ENCODE results near the gene CIT. TPM values are rescaled to one million over a fixed set of nuclear protein-coding genes. Genes with fewer than 3 reads are reported as not detected.

The CIT gene
- total RNA-seq, 1 donor from 2014 or later = 20.6 TPM

DNA sequence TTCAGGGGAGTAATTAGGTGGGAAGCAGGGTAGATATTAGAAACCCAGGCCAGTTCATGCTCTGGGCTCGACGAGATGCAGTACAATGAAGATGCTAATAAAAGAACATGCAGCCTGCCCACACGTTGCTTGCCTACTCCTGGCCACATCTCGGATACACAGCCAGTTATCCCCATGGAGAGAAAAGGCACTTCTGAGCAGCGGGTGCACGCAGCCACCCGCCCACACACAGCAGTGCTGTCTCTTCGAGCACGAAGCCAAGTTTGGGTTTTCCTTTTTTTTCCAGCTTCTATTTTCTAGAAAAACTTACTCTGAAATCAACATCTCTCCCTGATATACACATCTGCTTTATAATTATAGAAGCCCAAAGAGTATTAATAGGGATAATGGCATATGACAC, 85.7 kb downstream of the CIT start:
- H3K9me3 ChIP-seq = no peaks in the 10 kb centered on the region
- H3K27ac ChIP-seq = no peak overlapping the region
- H3K4me1 ChIP-seq = no peaks in the 10 kb centered on the region
- no peak for DNase-seq (ENCODE audit: extremely low spot score in 2 of 2)
- H3K36me3 ChIP-seq = no peaks in the 10 kb centered on the region
- H3K27me3 ChIP-seq = no peaks in the 10 kb centered on the region
- TF ChIP-seq, protein P1, sequence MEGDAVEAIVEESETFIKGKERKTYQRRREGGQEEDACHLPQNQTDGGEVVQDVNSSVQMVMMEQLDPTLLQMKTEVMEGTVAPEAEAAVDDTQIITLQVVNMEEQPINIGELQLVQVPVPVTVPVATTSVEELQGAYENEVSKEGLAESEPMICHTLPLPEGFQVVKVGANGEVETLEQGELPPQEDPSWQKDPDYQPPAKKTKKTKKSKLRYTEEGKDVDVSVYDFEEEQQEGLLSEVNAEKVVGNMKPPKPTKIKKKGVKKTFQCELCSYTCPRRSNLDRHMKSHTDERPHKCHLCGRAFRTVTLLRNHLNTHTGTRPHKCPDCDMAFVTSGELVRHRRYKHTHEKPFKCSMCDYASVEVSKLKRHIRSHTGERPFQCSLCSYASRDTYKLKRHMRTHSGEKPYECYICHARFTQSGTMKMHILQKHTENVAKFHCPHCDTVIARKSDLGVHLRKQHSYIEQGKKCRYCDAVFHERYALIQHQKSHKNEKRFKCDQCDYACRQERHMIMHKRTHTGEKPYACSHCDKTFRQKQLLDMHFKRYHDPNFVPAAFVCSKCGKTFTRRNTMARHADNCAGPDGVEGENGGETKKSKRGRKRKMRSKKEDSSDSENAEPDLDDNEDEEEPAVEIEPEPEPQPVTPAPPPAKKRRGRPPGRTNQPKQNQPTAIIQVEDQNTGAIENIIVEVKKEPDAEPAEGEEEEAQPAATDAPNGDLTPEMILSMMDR (IDR thresholded peaks at IDR 0.05) = no peak
- no peak for TF ChIP-seq POLR2A (IDR thresholded peaks at IDR 0.05)
- no peak for TF ChIP-seq POLR2AphosphoS5 (IDR thresholded peaks at IDR 0.05; ENCODE audit: insufficient read depth in 1 of 2, low read depth in 1 of 2)
- intact Hi-C loops (cut with DNase I) = no loop called here
- no peak overlapping the region for H3K4me3 ChIP-seq

DNA sequence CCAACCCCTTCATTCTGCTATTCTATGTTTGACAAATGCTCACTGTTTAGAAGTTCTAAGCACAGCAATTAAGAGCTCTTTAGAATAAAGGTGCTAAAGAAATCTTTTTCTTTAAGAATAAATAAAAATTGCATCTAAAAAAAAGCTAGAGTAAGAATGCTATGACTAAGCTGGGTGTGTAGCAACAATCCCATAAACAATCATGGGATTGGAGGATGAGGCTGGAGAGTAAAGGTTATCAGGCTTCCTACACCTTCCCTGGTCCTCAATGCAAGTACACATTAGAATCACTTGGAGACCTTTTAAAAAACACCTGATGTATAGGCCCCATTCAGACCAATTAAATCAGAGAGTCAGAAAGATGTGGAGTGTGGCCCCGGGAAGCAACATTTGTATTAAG, 88.3 kb downstream of the CIT start:
- no peak overlapping the region for H3K27ac ChIP-seq
- TF ChIP-seq POLR2AphosphoS5 (IDR thresholded peaks at IDR 0.05; ENCODE audit: insufficient read depth in 1 of 2, low read depth in 1 of 2) = no peak
- TF ChIP-seq, protein P1 (IDR thresholded peaks at IDR 0.05) = no peak
- TF ChIP-seq POLR2A (IDR thresholded peaks at IDR 0.05) = no peak
- no peak for DNase-seq (ENCODE audit: extremely low spot score in 2 of 2)
- intact Hi-C loops (cut with DNase I) = no loop called here
- H3K27me3 ChIP-seq = no peaks in the 10 kb centered on the region
- no peaks in the 10 kb centered on the region for H3K9me3 ChIP-seq
- H3K4me3 ChIP-seq = no peak overlapping the region
- H3K36me3 ChIP-seq = no peaks in the 10 kb centered on the region
- H3K4me1 ChIP-seq = no peaks in the 10 kb centered on the region

DNA sequence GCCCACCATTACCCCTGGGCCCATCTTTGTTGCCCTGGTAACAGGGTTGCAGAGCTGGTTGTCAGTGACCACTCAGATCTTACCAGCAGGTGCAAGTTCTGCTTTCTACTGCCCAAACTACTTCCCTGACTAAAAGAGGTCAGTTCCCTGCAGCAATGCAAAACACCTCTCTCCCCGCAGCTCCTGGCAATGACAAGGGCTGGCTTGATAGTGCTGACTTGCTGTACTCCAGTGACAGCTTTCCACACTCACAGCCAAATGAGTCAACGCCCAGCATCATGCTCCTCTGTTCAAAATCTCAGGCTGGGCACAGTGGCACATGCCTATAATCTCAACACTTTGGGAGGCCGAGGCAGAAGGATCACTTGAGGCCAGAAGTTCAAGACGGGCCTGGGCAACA, 90.6 kb downstream of the CIT start:
- no peak for DNase-seq (ENCODE audit: extremely low spot score in 2 of 2)
- no peaks in the 10 kb centered on the region for H3K4me1 ChIP-seq
- no peaks in the 10 kb centered on the region for H3K9me3 ChIP-seq
- intact Hi-C loops (cut with DNase I) = no loop called here
- no peak overlapping the region for H3K27ac ChIP-seq
- H3K36me3 ChIP-seq = no peaks in the 10 kb centered on the region
- no peak overlapping the region for H3K4me3 ChIP-seq
- TF ChIP-seq POLR2A (IDR thresholded peaks at IDR 0.05) (no peak), POLR2AphosphoS5 (IDR thresholded peaks at IDR 0.05; ENCODE audit: insufficient read depth in 1 of 2, low read depth in 1 of 2) (no peak)
- TF ChIP-seq, protein P1 (IDR thresholded peaks at IDR 0.05) = no peak
- no peaks in the 10 kb centered on the region for H3K27me3 ChIP-seq

DNA sequence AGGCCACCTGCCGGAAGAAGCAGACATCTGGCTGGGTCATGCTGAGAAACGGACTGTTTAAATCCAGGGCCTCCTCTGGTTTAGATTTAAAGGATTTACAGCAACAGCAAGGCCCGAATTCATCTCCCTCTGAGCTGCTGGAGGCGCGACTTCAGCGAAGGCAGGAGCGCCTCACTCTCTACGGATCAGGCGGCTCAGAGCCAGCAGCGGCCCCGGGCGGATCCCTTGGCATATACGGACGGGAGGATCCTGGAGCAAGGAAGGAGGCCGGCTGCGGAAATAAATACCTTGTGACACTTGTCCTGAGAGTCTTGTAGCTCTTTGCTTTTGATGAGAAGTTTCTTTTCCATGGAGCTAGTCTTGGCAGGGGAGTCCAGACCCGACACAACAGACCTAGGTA, 92.4 kb downstream of the CIT start:
- Histone ChIP-seq H3K36me3 (no peaks in the 10 kb centered on the region), H3K4me1 (no peaks in the 10 kb centered on the region), H3K27ac (no peak overlapping the region), H3K27me3 (no peaks in the 10 kb centered on the region), H3K4me3 (no peak overlapping the region), H3K9me3 (no peaks in the 10 kb centered on the region)
- intact Hi-C loops (cut with DNase I) = no loop called here
- no peak for DNase-seq (ENCODE audit: extremely low spot score in 2 of 2)
- TF ChIP-seq, protein P1 (IDR thresholded peaks at IDR 0.05) = no peak
- no peak for TF ChIP-seq POLR2AphosphoS5 (IDR thresholded peaks at IDR 0.05; ENCODE audit: insufficient read depth in 1 of 2, low read depth in 1 of 2)
- TF ChIP-seq POLR2A (IDR thresholded peaks at IDR 0.05) = no peak

DNA sequence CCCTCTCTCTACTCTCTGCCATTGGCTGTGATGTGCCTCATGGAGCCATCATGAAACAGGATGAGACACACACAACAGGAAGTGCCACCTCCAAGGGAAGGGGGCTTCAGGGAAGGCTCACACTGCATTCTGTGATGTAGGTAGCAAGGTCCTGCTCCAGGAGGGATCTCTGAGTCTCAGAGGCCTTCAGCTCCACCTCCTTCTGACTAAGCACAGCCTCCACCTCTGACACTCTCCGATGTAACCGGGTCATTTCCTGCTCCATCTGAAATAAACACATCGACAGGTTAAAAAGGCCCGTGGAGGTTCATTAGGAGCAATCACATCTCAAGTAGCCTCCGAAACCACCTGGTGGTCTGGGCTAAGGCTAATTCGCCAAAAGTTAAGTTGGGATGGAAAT, 93.3 kb downstream of the CIT start:
- H3K36me3 ChIP-seq = no peaks in the 10 kb centered on the region
- DNase-seq (ENCODE audit: extremely low spot score in 2 of 2) = no peak
- H3K4me1 ChIP-seq = no peaks in the 10 kb centered on the region
- H3K9me3 ChIP-seq = no peaks in the 10 kb centered on the region
- no peak overlapping the region for H3K4me3 ChIP-seq
- no peak overlapping the region for H3K27ac ChIP-seq
- intact Hi-C loops (cut with DNase I) = no loop called here
- TF ChIP-seq POLR2A (IDR thresholded peaks at IDR 0.05) (no peak), POLR2AphosphoS5 (IDR thresholded peaks at IDR 0.05; ENCODE audit: insufficient read depth in 1 of 2, low read depth in 1 of 2) (no peak)
- TF ChIP-seq, protein P1 (IDR thresholded peaks at IDR 0.05) = no peak
- H3K27me3 ChIP-seq = no peaks in the 10 kb centered on the region

Data from vagina (tissue), 2 donors.